ENCODE data around the gene ACTRT3. TPM values are rescaled to one million over a fixed set of nuclear protein-coding genes. Genes with fewer than 3 reads are reported as not detected.

The ACTRT3 gene
- total and polyA plus RNA-seq, 2 of the 13 experiments (the other 11 are each of a cell fraction or from before 2014, with no cell fraction given), result 0.42 to 0.97 TPM

DNA sequence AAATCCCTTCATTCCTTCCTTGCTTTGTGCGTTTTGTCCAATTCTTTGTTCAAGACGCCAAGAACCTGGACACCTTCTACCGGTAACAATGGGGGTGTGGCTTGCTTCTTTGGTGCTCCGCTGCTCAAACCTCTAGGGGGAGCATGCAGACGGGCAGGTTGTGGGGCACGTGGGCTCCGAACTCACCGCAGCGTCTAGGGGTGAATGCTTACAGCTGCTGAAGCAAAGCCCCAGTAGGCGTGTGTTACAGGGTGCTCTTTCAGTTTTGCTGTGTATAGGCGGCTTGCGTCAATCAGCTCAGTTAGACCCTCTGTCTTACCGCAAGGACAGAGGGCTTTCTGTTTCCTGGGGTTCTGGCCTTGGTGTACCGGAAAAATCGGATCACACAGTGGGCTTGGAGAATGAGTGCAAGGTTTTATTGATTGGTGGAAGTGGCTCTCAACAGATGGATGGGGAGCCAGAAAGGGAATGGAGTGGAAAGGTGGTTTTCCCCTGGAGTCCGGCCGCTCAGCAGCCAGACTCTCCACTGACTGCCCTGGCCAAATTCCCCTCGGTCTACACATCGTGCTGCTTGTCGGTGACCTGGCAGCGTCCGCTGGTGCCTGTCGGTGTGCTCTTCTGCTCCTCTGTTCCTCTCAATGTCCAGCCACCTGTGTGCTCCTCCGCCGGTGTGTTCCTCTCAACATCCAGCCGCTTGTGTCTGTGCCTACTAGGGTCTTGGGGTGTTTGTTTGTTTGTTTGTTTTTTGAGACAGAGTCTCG, 44.6 kb upstream of the ACTRT3 start (continued):
- TF ChIP-seq ZFX (CRISPR knock-in tag; IDR thresholded peaks at IDR 0.05; ENCODE audit: low read depth), result peak; percentile 23; the same call in 1 of the 2 replicates
- no peak for TF ChIP-seq NCOA2 (CRISPR knock-in tag; IDR thresholded peaks at IDR 0.05)
- TF ChIP-seq ZFP36L1 (CRISPR knock-in tag; IDR thresholded peaks at IDR 0.05), result no peak
- 0 out of 2 replicates have a peak, but pooled peaks have one; percentile 19 for TF ChIP-seq HDAC2 (CRISPR knock-in tag; IDR thresholded peaks at IDR 0.05)
- TF ChIP-seq NFE2L2 (IDR thresholded peaks at IDR 0.05; ENCODE audit: low read length), result no peak
- TF ChIP-seq XRCC5 (optimal IDR thresholded peaks at IDR 0.05; ENCODE audit: low read length), result peak; percentile 37
- no peak for TF ChIP-seq ZBTB3 (CRISPR knock-in tag; IDR thresholded peaks at IDR 0.05; ENCODE audit: borderline replicate concordance, low read depth)
- TF ChIP-seq MLLT10 (CRISPR knock-in tag; IDR thresholded peaks at IDR 0.05), result no peak
- TF ChIP-seq KLF13 (CRISPR knock-in tag; IDR thresholded peaks at IDR 0.05), result no peak
- no peak for TF ChIP-seq IRF9 (CRISPR knock-in tag; IDR thresholded peaks at IDR 0.05; ENCODE audit: borderline replicate concordance)
- peak; percentile 53 for TF ChIP-seq ZNF687 (CRISPR knock-in tag; IDR thresholded peaks at IDR 0.05)
- no peak for TF ChIP-seq SMC3 (IDR thresholded peaks at IDR 0.05; ENCODE audit: low read length)
- no peak for TF ChIP-seq NR1H2 (CRISPR knock-in tag; IDR thresholded peaks at IDR 0.05; ENCODE audit: borderline replicate concordance, low read depth)
- TF ChIP-seq, protein P1, sequence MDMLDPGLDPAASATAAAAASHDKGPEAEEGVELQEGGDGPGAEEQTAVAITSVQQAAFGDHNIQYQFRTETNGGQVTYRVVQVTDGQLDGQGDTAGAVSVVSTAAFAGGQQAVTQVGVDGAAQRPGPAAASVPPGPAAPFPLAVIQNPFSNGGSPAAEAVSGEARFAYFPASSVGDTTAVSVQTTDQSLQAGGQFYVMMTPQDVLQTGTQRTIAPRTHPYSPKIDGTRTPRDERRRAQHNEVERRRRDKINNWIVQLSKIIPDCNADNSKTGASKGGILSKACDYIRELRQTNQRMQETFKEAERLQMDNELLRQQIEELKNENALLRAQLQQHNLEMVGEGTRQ (IDR thresholded peaks at IDR 0.05; ENCODE audit: low read depth, low read length), result 0 out of 2 replicates have a peak, but pooled peaks have one; percentile 18
- TF ChIP-seq, protein P1 (CRISPR knock-in tag; IDR thresholded peaks at IDR 0.05; ENCODE audit: borderline replicate concordance), result peak; percentile 55; the same call in 1 of the 2 replicates
- no peak for TF ChIP-seq KDM5B (CRISPR knock-in tag; IDR thresholded peaks at IDR 0.05; ENCODE audit: borderline replicate concordance)
- 0 out of 2 replicates have a peak, but pooled peaks have one; percentile 19 for TF ChIP-seq STAG1 (CRISPR knock-in tag; IDR thresholded peaks at IDR 0.05)
- TF ChIP-seq RXRB (CRISPR knock-in tag; IDR thresholded peaks at IDR 0.05; ENCODE audit: borderline replicate concordance), result no peak
- TF ChIP-seq SALL1 (CRISPR knock-in tag; IDR thresholded peaks at IDR 0.05), result peak; percentile 26; the same call in 1 of the 2 replicates
- TF ChIP-seq ZNF891 (CRISPR knock-in tag; IDR thresholded peaks at IDR 0.05), result no peak
- no peak for TF ChIP-seq ZNF577 (CRISPR knock-in tag; IDR thresholded peaks at IDR 0.05; ENCODE audit: borderline replicate concordance, low read depth)
- 0 out of 2 replicates have a peak, but pooled peaks have one; percentile 30 for TF ChIP-seq REPIN1 (CRISPR knock-in tag; IDR thresholded peaks at IDR 0.05; ENCODE audit: borderline replicate concordance, low read depth)
